T-helper 2 cell treated with Interferon-gamma antibody and Interleukin-4, amounts not matched to agents 100 ng/mL and 5 ng/mL, for 36 hours (primary cell): ENCODE results near the gene ERG. TPM values are rescaled to one million over a fixed set of nuclear protein-coding genes. Genes with fewer than 3 reads are reported as not detected.

ENCODE experiments used
- intact Hi-C: fragments of 100-400 bp; cut with micrococcal nuclease; formaldehyde crosslinking; loops from one replicate; pipeline ENCODE4 v1.15.1; 2023
- total RNA-seq: library from RNA; stranded (reverse); gene quantifications from 2 replicates; pipeline ENCODE4 v1.2.3, GENCODE V29; 2022

Gene ERG
- total RNA-seq, 1 donor from 2014 or later = 0.05 TPM

GRCh38 chr21:38438462-38438893 lies 59.8 kb downstream of the ERG start:
- intact Hi-C loops = no loop called here

- intact Hi-C loops = no loop called here
Observed at GRCh38 chr21:38436341-38436740, 61.9 kb downstream of the ERG start.

GRCh38 chr21:38434913-38435533 lies 63.3 kb downstream of the ERG start:
- intact Hi-C loops = no loop called here

- intact Hi-C loops = no loop called here
Observed at GRCh38 chr21:38433471-38433870, 64.8 kb downstream of the ERG start.

- intact Hi-C loops = no loop called here
Observed at GRCh38 chr21:38430401-38430984, 67.8 kb downstream of the ERG start.

- intact Hi-C loops = no loop called here
Observed at GRCh38 chr21:38429011-38429410, 69.3 kb downstream of the ERG start.

GRCh38 chr21:38428211-38428610 lies 70.1 kb downstream of the ERG start:
- intact Hi-C loops = no loop called here

GRCh38 chr21:38424305-38425019 lies 73.8 kb downstream of the ERG start:
- intact Hi-C loops = no loop called here

GRCh38 chr21:38422082-38422481 lies 76.2 kb downstream of the ERG start:
- intact Hi-C loops = no loop called here

- intact Hi-C loops = no loop called here
Observed at GRCh38 chr21:38420140-38420539, 78.1 kb downstream of the ERG start.

- intact Hi-C loops = no loop called here
Observed at GRCh38 chr21:38417726-38418125, 80.6 kb downstream of the ERG start.

GRCh38 chr21:38416791-38417190 lies 81.5 kb downstream of the ERG start:
- intact Hi-C loops = no loop called here

- intact Hi-C loops = no loop called here
Observed at GRCh38 chr21:38413958-38414548, 84.2 kb downstream of the ERG start.

- intact Hi-C loops = no loop called here
Observed at GRCh38 chr21:38410466-38410865, 87.8 kb downstream of the ERG start.

- intact Hi-C loops = no loop called here
Observed at GRCh38 chr21:38409907-38410306, 88.4 kb downstream of the ERG start.

GRCh38 chr21:38404177-38404576 lies 94.1 kb downstream of the ERG start:
- intact Hi-C loops = no loop called here

- intact Hi-C loops = no loop called here
Observed at GRCh38 chr21:38402795-38403194, 95.5 kb downstream of the ERG start.

- intact Hi-C loops = no loop called here
Observed at GRCh38 chr21:38402291-38402690, 96.0 kb downstream of the ERG start.

- intact Hi-C loops = no loop called here
Observed at GRCh38 chr21:38401191-38401926, 96.9 kb downstream of the ERG start.

- intact Hi-C loops = no loop called here
Observed at GRCh38 chr21:38400195-38400919, 97.9 kb downstream of the ERG start.

- intact Hi-C loops = no loop called here
Observed at GRCh38 chr21:38399103-38399502, 99.2 kb downstream of the ERG start.
